Memory B cell (primary cell): ENCODE measurements around the gene GOLGA3.
A peak's percentile ranks its signal among the peaks of the same experiment; 100 is the strongest.

ENCODE experiments used
- ATAC-seq: fragments of 150-1000 bp; cut with Tn5 transposase; 2 replicates; pipeline ENCODE4 v1.10.0; 2021; ENCODE audit warnings: low read depth, mild to moderate bottlenecking, moderate library complexity
- DNase-seq, 2 donors: peaks; one replicate each; pipeline ENCODE4 v3.0.0; 2022; ENCODE audit warnings: low spot score in 2 of 2
- H3K27ac Mint-ChIP-seq: one replicate; pipeline ENCODE4 v1.8.0; 2022; ENCODE audit warnings: mild to moderate bottlenecking, moderate library complexity, mixed read lengths
- H3K27me3 Mint-ChIP-seq: one replicate; pipeline ENCODE4 v1.8.0; 2022; ENCODE audit warnings: mixed read lengths
- H3K36me3 Mint-ChIP-seq: one replicate; pipeline ENCODE4 v1.8.0; 2022; ENCODE audit warnings: mild to moderate bottlenecking, mixed read lengths
- H3K4me1 Mint-ChIP-seq: one replicate; pipeline ENCODE4 v1.8.0; 2022; ENCODE audit warnings: mixed read lengths
- H3K4me3 Mint-ChIP-seq: one replicate; pipeline ENCODE4 v1.8.0; 2022; ENCODE audit warnings: mild to moderate bottlenecking, moderate library complexity, mixed read lengths
- H3K9me3 Mint-ChIP-seq: one replicate; pipeline ENCODE4 v1.8.0; 2022; ENCODE audit warnings: mixed read lengths

The GOLGA3 gene

GRCh38 chr12:132748319-132748718 is 80.3 kb downstream of the GOLGA3 start:
- ATAC-seq (no peak), DNase-seq (no peak)
- Mint-ChIP-seq H3K4me3 (no peak overlapping the region), H3K27me3 (no peaks in the 10 kb centered on the region), H3K4me1 (peaks cover 3% of the 10 kb centered on the region), H3K36me3 (peaks cover 21% of the 10 kb centered on the region), H3K27ac (no peak overlapping the region), H3K9me3 (no peaks in the 10 kb centered on the region)

GRCh38 chr12:132747896-132748295 is 80.8 kb downstream of the GOLGA3 start:
- Mint-ChIP-seq H3K27ac (no peak overlapping the region), H3K36me3 (peaks cover 21% of the 10 kb centered on the region), H3K4me3 (no peak overlapping the region), H3K9me3 (no peaks in the 10 kb centered on the region), H3K4me1 (peaks cover 3% of the 10 kb centered on the region), H3K27me3 (no peaks in the 10 kb centered on the region)
- ATAC-seq (no peak), DNase-seq (no peak)

- H3K36me3 Mint-ChIP-seq: peaks cover 24% of the 10 kb centered on the region
Measured at GRCh38 chr12:132747395-132747794, 81.3 kb downstream of the GOLGA3 start.

GRCh38 chr12:132746613-132747012 is 82.1 kb downstream of the GOLGA3 start:
- H3K9me3 Mint-ChIP-seq: peaks cover 2% of the 10 kb centered on the region
- DNase-seq (no peak), ATAC-seq (no peak)
- H3K36me3 Mint-ChIP-seq: peaks cover 26% of the 10 kb centered on the region
- peaks cover 10% of the 10 kb centered on the region for H3K4me1 Mint-ChIP-seq
- H3K27me3 Mint-ChIP-seq: no peaks in the 10 kb centered on the region
- H3K27ac Mint-ChIP-seq: no peak overlapping the region
- H3K4me3 Mint-ChIP-seq: no peak overlapping the region

More at GRCh38 chr12:132747395-132747794, 81.3 kb downstream of the GOLGA3 start:
- no peak for DNase-seq
- H3K27ac Mint-ChIP-seq: no peak overlapping the region
- ATAC-seq: no peak
- no peak overlapping the region for H3K4me3 Mint-ChIP-seq
- peaks cover 7% of the 10 kb centered on the region for H3K4me1 Mint-ChIP-seq
- no peaks in the 10 kb centered on the region for H3K27me3 Mint-ChIP-seq
- H3K9me3 Mint-ChIP-seq: peaks cover 2% of the 10 kb centered on the region

GRCh38 chr12:132743831-132744230 is 84.8 kb downstream of the GOLGA3 start:
- Mint-ChIP-seq H3K4me1 (peaks cover 10% of the 10 kb centered on the region), H3K27ac (no peak overlapping the region)
- ATAC-seq: no peak

GRCh38 chr12:132741620-132742019 is 87.0 kb downstream of the GOLGA3 start:
- peak; percentile 87 for ATAC-seq
- no peaks in the 10 kb centered on the region for H3K27me3 Mint-ChIP-seq
- H3K9me3 Mint-ChIP-seq: peaks cover 2% of the 10 kb centered on the region
- peak overlapping the region; percentile 52 for H3K4me3 Mint-ChIP-seq
- DNase-seq: peak in 1 of 2 donors; percentile 10
- H3K27ac Mint-ChIP-seq: peak overlapping the region; percentile 69
- peaks cover 36% of the 10 kb centered on the region for H3K36me3 Mint-ChIP-seq
- peaks cover 10% of the 10 kb centered on the region for H3K4me1 Mint-ChIP-seq

More at GRCh38 chr12:132743831-132744230, 84.8 kb downstream of the GOLGA3 start:
- DNase-seq: no peak
- no peak overlapping the region for H3K4me3 Mint-ChIP-seq
- H3K27me3 Mint-ChIP-seq: no peaks in the 10 kb centered on the region
- H3K9me3 Mint-ChIP-seq: peaks cover 2% of the 10 kb centered on the region
- peaks cover 29% of the 10 kb centered on the region for H3K36me3 Mint-ChIP-seq

- peaks cover 38% of the 10 kb centered on the region for H3K36me3 Mint-ChIP-seq
- no peaks in the 10 kb centered on the region for H3K27me3 Mint-ChIP-seq
- no peak overlapping the region for H3K4me3 Mint-ChIP-seq
- peak overlapping the region; percentile 69 for H3K27ac Mint-ChIP-seq
- peaks cover 10% of the 10 kb centered on the region for H3K4me1 Mint-ChIP-seq
- no peak for ATAC-seq
- H3K9me3 Mint-ChIP-seq: peaks cover 2% of the 10 kb centered on the region
- DNase-seq: no peak
Measured at GRCh38 chr12:132740652-132741051, 88.0 kb downstream of the GOLGA3 start.

GRCh38 chr12:132740313-132740646 is 88.4 kb downstream of the GOLGA3 start:
- Mint-ChIP-seq H3K27ac (peak overlapping the region; percentile 63), H3K4me3 (no peak overlapping the region)

GRCh38 chr12:132739600-132740312 is 88.9 kb downstream of the GOLGA3 start:
- Mint-ChIP-seq H3K27ac (peak overlapping the region; percentile 63), H3K4me3 (no peak overlapping the region), H3K9me3 (peaks cover 2% of the 10 kb centered on the region), H3K36me3 (peaks cover 37% of the 10 kb centered on the region), H3K27me3 (no peaks in the 10 kb centered on the region), H3K4me1 (peaks cover 10% of the 10 kb centered on the region)
- no peak for DNase-seq
- no peak for ATAC-seq

More at GRCh38 chr12:132740313-132740646, 88.4 kb downstream of the GOLGA3 start:
- Mint-ChIP-seq H3K9me3 (peaks cover 2% of the 10 kb centered on the region), H3K4me1 (peaks cover 10% of the 10 kb centered on the region), H3K27me3 (no peaks in the 10 kb centered on the region), H3K36me3 (peaks cover 39% of the 10 kb centered on the region)
- ATAC-seq: no peak
- DNase-seq: no peak

- ATAC-seq (no peak), DNase-seq (no peak)
- no peak overlapping the region for H3K4me3 Mint-ChIP-seq
- peaks cover 3% of the 10 kb centered on the region for H3K4me1 Mint-ChIP-seq
- no peaks in the 10 kb centered on the region for H3K27me3 Mint-ChIP-seq
- no peak overlapping the region for H3K27ac Mint-ChIP-seq
- no peaks in the 10 kb centered on the region for H3K9me3 Mint-ChIP-seq
- peaks cover 43% of the 10 kb centered on the region for H3K36me3 Mint-ChIP-seq
Measured at GRCh38 chr12:132736913-132737312, 91.8 kb downstream of the GOLGA3 start.

- no peak overlapping the region for H3K27ac Mint-ChIP-seq
Measured at GRCh38 chr12:132736378-132736777, 92.3 kb downstream of the GOLGA3 start.

GRCh38 chr12:132735496-132735895 is 93.2 kb downstream of the GOLGA3 start:
- Mint-ChIP-seq H3K27me3 (no peaks in the 10 kb centered on the region), H3K27ac (no peak overlapping the region), H3K36me3 (peaks cover 41% of the 10 kb centered on the region), H3K4me3 (no peak overlapping the region), H3K4me1 (no peaks in the 10 kb centered on the region), H3K9me3 (no peaks in the 10 kb centered on the region)
- ATAC-seq (no peak), DNase-seq (no peak)

More at GRCh38 chr12:132736378-132736777, 92.3 kb downstream of the GOLGA3 start:
- no peaks in the 10 kb centered on the region for H3K9me3 Mint-ChIP-seq
- DNase-seq: no peak
- no peak overlapping the region for H3K4me3 Mint-ChIP-seq
- H3K36me3 Mint-ChIP-seq: peaks cover 45% of the 10 kb centered on the region
- ATAC-seq: no peak
- no peaks in the 10 kb centered on the region for H3K4me1 Mint-ChIP-seq
- H3K27me3 Mint-ChIP-seq: no peaks in the 10 kb centered on the region

- H3K36me3 Mint-ChIP-seq: peaks cover 46% of the 10 kb centered on the region
- ATAC-seq: no peak
Measured at GRCh38 chr12:132734206-132734605, 94.5 kb downstream of the GOLGA3 start.

GRCh38 chr12:132731574-132731973 is 97.1 kb downstream of the GOLGA3 start:
- no peak overlapping the region for H3K4me3 Mint-ChIP-seq
- no peaks in the 10 kb centered on the region for H3K4me1 Mint-ChIP-seq
- DNase-seq: no peak
- H3K9me3 Mint-ChIP-seq: no peaks in the 10 kb centered on the region
- ATAC-seq: no peak
- H3K27me3 Mint-ChIP-seq: no peaks in the 10 kb centered on the region
- no peak overlapping the region for H3K27ac Mint-ChIP-seq
- peaks cover 43% of the 10 kb centered on the region for H3K36me3 Mint-ChIP-seq

More at GRCh38 chr12:132734206-132734605, 94.5 kb downstream of the GOLGA3 start:
- H3K4me1 Mint-ChIP-seq: no peaks in the 10 kb centered on the region
- H3K27me3 Mint-ChIP-seq: no peaks in the 10 kb centered on the region
- no peak overlapping the region for H3K27ac Mint-ChIP-seq
- DNase-seq: no peak
- no peak overlapping the region for H3K4me3 Mint-ChIP-seq
- no peaks in the 10 kb centered on the region for H3K9me3 Mint-ChIP-seq

GRCh38 chr12:132730353-132730752 is 98.3 kb downstream of the GOLGA3 start:
- H3K36me3 Mint-ChIP-seq: peaks cover 39% of the 10 kb centered on the region
- no peaks in the 10 kb centered on the region for H3K27me3 Mint-ChIP-seq
- no peak for ATAC-seq
- H3K4me3 Mint-ChIP-seq: no peak overlapping the region
- no peak for DNase-seq
- H3K27ac Mint-ChIP-seq: peak overlapping the region; percentile 14
- no peaks in the 10 kb centered on the region for H3K4me1 Mint-ChIP-seq
- H3K9me3 Mint-ChIP-seq: no peaks in the 10 kb centered on the region
